Measurements from ENCODE around the gene UBE2J2. TPM values are rescaled to one million over a fixed set of nuclear protein-coding genes. Genes with fewer than 3 reads are reported as not detected.

Gene UBE2J2
- total and polyA plus RNA-seq, 2 of the 13 experiments (the other 11 are each of a cell fraction or from before 2014, with no cell fraction given), result 25.4 to 29.4 TPM

- TF ChIP-seq RAD21 (CRISPR knock-in tag; IDR thresholded peaks at IDR 0.05), result peak; percentile 45; the same call in 1 of the 2 replicates
- no peak for TF ChIP-seq RBAK (CRISPR knock-in tag; IDR thresholded peaks at IDR 0.05)
- no peak for TF ChIP-seq TAF15 (IDR thresholded peaks at IDR 0.05; ENCODE audit: low read depth, low read length, poor library complexity, severe bottlenecking)
These were observed 41.4 kb downstream of the UBE2J2 start, which contains the start of gene B3GALT6 (continued) for GRCh38 chr1:1232208-1232795.

GRCh38 chr1:1231400-1232207 lies 42.0 kb downstream of the UBE2J2 start, which contains the start of gene SDF4:
Gene SDF4, minus strand, starts transcription at chr1:1232001. Its CDS starts 3,229 bp downstream, at chr1:1228772.
- BruUV-seq (replicated peaks), result no TSS peak
- in situ Hi-C loops (cut with HindIII; ENCODE audit: extremely low pct_ligation_motif_present, low pct_unique_long_range_greater_than_20kb) (no loop called here), intact Hi-C loops (cut with micrococcal nuclease; ENCODE audit: unreplicated experiment) (loop anchor here (5.0 to 10.0 kb wide), 3 partner anchors 57 to 227 kb away; partner anchors contain the start of genes HES4 and TTLL10)
- ChIA-PET POLR2A (interaction anchor here (0.9 to 2.7 kb wide), 12 partner anchors 8 to 231 kb away, joined by 3 to 25 read pairs (median 6); partner anchors contain the start of genes C1orf159, HES4 and UBE2J2), CTCF (ENCODE audit: low intra/inter-chr PET ratio, low total read pairs) (interaction anchor here (0.8 to 2.1 kb wide), 3 partner anchors 108 to 110 kb away, joined by 3 to 5 read pairs (median 3); no protein-coding TSS in a partner anchor)
- peak within 1 kb of the TSS; percentile 88 for H3K27ac ChIP-seq (ENCODE audit: extremely low read length, insufficient read depth, low read length)
- peaks cover 41% of the 10 kb centered on the region for H3K79me2 ChIP-seq (ENCODE audit: insufficient read depth, low read length)
- peaks cover 12 to 20% of the 10 kb centered on the region in 2 experiments; a peak in 4 of 5 replicates for H3K36me3 ChIP-seq (replicated peaks in 1 of 2; ENCODE audit: control insufficient read depth in 1 of 2, insufficient read depth in 2 of 2, low read length in 2 of 2)
- no peaks in the 10 kb centered on the region; a peak in 2 of 5 replicates for H3K27me3 ChIP-seq (ENCODE audit: control insufficient read depth in 1 of 2, insufficient read depth in 2 of 2, low read length in 2 of 2)
- H3K4me1 ChIP-seq (ENCODE audit: insufficient read depth, low read length), result peaks cover 58% of the 10 kb centered on the region
- no peak within 1 kb of the TSS for H2AFZ ChIP-seq (ENCODE audit: low read length)
- H3K9ac ChIP-seq (ENCODE audit: insufficient read depth, low read depth, low read length), result peak within 1 kb of the TSS; percentile 98
- peak within 1 kb of the TSS; percentile 73 to 93 (median 91) for H3K4me3 ChIP-seq (replicated peaks in 1 of 3; ENCODE audit: insufficient read depth in 1 of 3, low read depth in 2 of 3, low read length in 3 of 3)
- ATAC-seq (peak; percentile 84), DNase-seq (ENCODE audit: low spot score) (peak; percentile 88), FAIRE-seq (peak; percentile 36)
- H4K20me1 ChIP-seq (ENCODE audit: insufficient read depth, low read length), result no peaks in the 10 kb centered on the region
- WGBS (ENCODE audit: low lambda C conversion rate), result 0% methylated on average over 5 of the region's 99 CpGs
- peak within 1 kb of the TSS; percentile 85 for H3K4me2 ChIP-seq (ENCODE audit: low read depth, low read length)
- H3K9me3 ChIP-seq (ENCODE audit: low read length), result no peaks in the 10 kb centered on the region
- TF ChIP-seq STAT5B (CRISPR knock-in tag; IDR thresholded peaks at IDR 0.05), result 0 out of 2 replicates have a peak, but pooled peaks have one; percentile 41
- no peak; the same call in 1 of the 2 replicates for TF ChIP-seq ZNF879 (CRISPR knock-in tag; IDR thresholded peaks at IDR 0.05)
- peak; percentile 36; the same call in 1 of the 2 replicates for TF ChIP-seq ZNF790 (CRISPR knock-in tag; IDR thresholded peaks at IDR 0.05; ENCODE audit: borderline replicate concordance)
- 0 out of 2 replicates have a peak, but pooled peaks have one; percentile 67 for TF ChIP-seq GLMP (CRISPR knock-in tag; IDR thresholded peaks at IDR 0.05; ENCODE audit: borderline replicate concordance)
- TF ChIP-seq DNMT3B (CRISPR knock-in tag; conservative IDR thresholded peaks at IDR 0.05), result no peak; the same call in 1 of the 2 replicates
- peak; percentile 81 for TF ChIP-seq UBTF (CRISPR knock-in tag; IDR thresholded peaks at IDR 0.05)
- TF ChIP-seq SNAI1 (CRISPR knock-in tag; IDR thresholded peaks at IDR 0.05; ENCODE audit: borderline replicate concordance), result no peak
- TF ChIP-seq ZNF343 (CRISPR knock-in tag; IDR thresholded peaks at IDR 0.05), result peak; percentile 86
- no peak for TF ChIP-seq ZNF737 (CRISPR knock-in tag; IDR thresholded peaks at IDR 0.05; ENCODE audit: borderline replicate concordance)
- no peak for TF ChIP-seq SSRP1 (CRISPR knock-in tag; IDR thresholded peaks at IDR 0.05)
- no peak for TF ChIP-seq ZMAT5 (CRISPR knock-in tag; IDR thresholded peaks at IDR 0.05; ENCODE audit: borderline replicate concordance, low read depth)
- no peak for TF ChIP-seq TRIM22 (IDR thresholded peaks at IDR 0.05)
- TF ChIP-seq NFYB (CRISPR knock-in tag; IDR thresholded peaks at IDR 0.05), result peak; percentile 89

Data from HepG2 (cell line).